Measurements from ENCODE around the gene CDK10.
A peak's percentile ranks its signal among the peaks of the same experiment; 100 is the strongest.

CDK10 gene

DNA sequence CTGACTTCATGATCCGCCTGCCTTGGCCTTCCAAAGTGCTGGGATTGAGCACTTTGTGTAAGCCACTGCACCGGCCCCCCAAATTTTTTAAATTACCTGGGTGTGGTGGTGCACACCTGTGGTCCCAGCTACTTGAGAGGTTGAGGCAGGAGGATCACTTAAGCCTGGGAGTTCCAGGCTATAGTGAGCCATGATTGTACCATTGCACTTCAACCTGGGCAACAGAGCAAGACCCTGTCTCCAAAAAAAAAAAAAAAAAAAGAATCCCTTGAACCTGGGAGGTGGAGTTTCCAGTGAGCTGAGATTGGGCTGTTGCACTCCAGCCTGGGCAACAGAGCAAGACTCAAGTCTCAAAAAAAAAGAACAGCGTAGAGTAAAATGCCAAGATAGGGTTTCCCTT lies 50.1 kb downstream of the CDK10 start:
- no peak for DNase-seq (ENCODE audit: low spot score)

DNA sequence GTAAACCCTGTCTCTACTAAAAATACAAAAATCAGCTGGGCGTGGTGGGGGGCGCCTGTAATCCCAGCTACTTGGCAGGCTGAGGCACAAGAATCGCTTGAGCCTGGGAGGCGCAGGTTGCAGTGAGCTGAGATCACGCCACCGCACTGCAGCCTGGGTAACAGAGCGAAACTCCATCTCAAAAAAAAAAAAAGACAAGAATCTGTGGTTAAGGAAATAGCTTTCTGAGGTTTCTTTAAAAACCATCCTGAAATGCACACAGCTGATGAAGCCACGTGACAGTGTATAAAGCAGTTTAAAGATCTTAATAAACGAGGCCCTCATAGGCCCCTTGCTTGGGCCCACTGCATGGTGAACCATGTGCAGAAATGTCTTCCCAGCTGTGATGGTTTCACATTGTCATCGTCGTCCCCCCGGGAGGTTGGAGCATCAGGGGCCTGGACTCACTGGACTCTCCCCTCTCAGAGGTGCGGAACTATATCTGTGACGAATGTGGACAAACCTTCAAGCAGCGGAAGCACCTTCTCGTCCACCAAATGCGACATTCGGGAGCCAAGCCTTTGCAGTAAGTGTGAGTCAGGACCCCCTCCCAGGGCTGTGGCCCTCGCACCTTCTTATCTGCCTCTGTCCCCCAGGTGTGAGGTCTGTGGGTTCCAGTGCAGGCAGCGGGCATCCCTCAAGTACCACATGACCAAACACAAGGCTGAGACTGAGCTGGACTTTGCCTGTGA lies 51.0 kb downstream of the CDK10 start:
- DNase-seq (ENCODE audit: low spot score), result no peak

DNA sequence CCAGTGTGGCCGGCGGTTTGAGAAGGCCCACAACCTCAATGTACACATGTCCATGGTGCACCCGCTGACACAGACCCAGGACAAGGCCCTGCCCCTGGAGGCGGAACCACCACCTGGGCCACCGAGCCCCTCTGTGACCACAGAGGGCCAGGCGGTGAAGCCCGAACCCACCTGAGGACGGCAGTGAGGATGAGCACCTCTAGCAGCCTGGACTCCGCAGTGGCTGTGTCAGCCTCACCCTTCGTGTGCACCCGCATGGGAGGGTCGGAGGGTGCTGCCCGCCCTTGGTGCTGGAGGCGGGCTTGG lies 51.5 kb downstream of the CDK10 start:
- no peak for DNase-seq (ENCODE audit: low spot score)

DNA sequence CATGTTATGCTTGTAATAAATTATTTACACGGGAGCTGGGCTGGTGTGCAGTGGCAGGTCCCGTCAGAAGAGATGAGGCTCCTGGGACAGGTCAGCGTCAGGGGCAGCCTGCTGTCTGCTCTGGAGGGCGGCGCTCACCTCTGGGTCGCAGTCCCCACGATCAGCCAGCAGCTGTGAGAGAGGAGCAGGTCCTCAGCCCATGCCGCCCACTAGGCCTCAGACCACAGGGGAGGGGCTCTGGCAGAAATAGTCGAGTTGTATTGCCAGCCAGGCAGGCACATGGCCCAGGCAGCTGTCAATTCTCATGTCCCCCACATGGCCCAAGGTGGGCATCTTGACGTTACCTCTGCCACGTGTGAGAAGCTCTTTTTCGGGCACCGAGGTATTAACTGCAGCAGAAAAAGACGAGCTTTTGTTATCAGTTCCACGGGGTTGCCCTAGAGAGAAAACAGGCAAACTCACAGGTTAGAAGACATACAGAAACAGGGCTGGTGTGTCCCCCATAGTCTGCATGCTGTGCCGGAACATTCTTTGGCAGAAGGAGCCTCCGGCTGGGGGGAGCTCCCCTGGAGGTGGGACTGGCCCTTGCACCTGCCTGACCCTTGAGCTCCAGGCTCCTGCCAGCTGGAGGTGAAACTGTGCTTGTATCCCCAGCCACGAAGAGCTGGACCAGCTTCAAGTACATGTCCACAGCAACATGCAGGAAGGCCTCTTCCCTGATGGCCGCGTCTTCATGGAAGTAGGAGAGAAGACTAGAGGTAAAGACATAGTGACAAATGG lies 52.2 kb downstream of the CDK10 start:
- no peak for DNase-seq (ENCODE audit: low spot score)

DNA sequence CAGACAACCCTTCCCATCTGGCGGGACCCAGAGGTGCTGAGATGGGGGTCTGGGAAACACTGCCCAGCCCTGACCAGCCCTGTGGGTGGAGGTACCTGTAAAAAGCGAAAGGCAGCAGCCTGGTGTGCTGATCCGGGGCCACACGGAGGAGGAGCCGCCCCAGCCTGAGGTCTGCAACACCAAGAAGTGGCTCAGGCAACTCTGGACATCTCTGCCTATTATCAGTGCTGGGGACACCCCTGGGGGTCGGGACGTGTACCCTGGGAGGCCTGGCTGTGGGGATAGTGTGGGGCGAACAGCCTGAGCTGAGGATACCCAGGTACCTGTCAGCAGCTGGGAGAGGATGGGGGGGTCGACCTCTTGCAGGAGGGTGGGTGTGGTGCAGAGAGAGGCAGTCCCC lies 52.9 kb downstream of the CDK10 start:
- no peak for DNase-seq (ENCODE audit: low spot score)

DNA sequence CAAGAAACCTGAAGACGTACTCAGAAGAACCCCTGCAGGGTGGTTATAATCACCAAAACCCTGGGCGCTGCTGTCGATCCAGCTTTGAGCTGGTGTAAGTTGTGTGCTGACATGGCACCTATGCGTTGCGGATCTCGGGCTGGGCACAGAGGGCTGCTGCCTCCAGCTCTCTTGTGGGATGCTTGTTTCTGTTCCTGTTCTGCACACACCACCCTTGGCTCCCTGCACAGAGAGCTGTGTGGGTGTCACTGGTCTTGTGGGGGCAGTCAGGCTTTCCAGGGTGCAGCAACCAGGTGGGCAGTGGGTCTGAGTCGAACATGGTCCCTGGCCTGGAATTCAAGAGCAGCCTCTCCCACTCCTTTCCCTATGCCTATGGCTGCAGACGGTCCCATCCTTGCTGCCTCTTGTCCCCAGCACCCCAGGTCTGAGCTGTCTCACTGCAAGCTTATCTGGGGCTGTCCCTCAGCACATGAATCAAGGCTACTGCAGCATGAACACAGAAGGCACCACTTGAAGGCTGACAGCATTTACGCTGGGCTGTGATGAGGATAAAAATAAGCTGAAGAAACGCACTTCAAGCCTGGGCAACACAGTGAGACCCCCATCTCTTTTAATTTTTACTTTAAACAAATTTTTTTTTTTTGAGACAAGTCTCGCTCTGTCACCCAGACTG lies 55.0 kb downstream of the CDK10 start:
- DNase-seq (ENCODE audit: low spot score), result peak; percentile 35

DNA sequence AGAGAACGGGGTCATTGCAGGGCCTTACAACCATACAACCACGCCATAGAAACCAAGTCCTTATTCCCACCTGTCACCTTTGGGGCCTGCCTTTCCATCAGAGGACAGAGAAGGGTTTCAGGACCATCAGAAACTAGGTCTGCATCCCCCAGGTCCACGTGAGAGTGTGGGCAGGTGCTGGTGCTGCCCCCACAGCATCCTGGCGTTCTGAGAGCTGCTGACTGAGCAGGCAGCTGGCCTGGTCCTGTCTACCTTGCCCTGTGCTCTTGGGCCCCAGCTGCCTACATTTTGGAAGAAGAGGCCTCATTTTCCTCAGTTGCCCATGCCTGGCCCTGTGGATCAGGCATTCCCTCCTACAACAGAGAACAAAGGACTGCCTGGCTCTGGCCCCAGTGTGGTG lies 56.5 kb downstream of the CDK10 start:
- DNase-seq (ENCODE audit: low spot score), result no peak

DNA sequence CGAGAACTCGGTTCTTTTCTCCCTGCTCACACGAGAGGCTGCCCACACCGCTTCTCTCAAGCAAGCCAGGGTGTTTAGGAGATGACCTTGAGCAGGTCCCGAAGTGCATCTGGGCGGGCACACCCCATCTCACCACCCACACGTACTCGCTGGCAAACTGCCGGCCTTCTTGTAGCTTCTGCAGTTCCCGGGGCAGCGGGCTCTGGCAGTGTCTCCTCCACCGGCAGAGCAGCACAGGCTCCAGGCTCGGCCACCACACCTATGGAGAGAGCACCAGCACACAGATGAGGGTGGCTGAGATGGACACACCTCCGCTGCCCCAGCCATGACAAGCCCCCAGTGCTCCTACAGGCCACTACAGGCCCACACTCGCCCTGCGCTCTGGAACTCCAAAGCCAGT lies 58.3 kb downstream of the CDK10 start:
- no peak for DNase-seq (ENCODE audit: low spot score)
